OCI-M2 (cell line): ENCODE data around the gene TNNI3.

Experiments
- DNase-seq: peaks from one replicate; lab custom pipeline; 2025; ENCODE audit not compliant: unreplicated experiment; lab: John Stamatoyannopoulos, UW

The TNNI3 gene

GRCh38 chr19:55147545-55148251 is 9.8 kb downstream of the TNNI3 start:
- no peak for DNase-seq

- DNase-seq = no peak
Observed at GRCh38 chr19:55146705-55147273, 10.7 kb downstream of the TNNI3 start.

- DNase-seq = peak; percentile 56
Observed at GRCh38 chr19:55146078-55146704, 11.3 kb downstream of the TNNI3 start.

- no peak for DNase-seq
Observed at GRCh38 chr19:55145232-55145631, 12.3 kb downstream of the TNNI3 start.

- no peak for DNase-seq
Observed at GRCh38 chr19:55141696-55142095, 15.8 kb downstream of the TNNI3 start.

GRCh38 chr19:55137915-55138314 is 19.6 kb downstream of the TNNI3 start:
- DNase-seq = no peak

- no peak for DNase-seq
Observed at GRCh38 chr19:55136399-55137102, 21.0 kb downstream of the TNNI3 start.

- DNase-seq = no peak
Observed at GRCh38 chr19:55134736-55135135, 22.8 kb downstream of the TNNI3 start.

GRCh38 chr19:55133639-55134444 is 23.7 kb downstream of the TNNI3 start:
- DNase-seq = no peak

- no peak for DNase-seq
Observed at GRCh38 chr19:55132453-55133129, 24.9 kb downstream of the TNNI3 start.

GRCh38 chr19:55131421-55131820 is 26.1 kb downstream of the TNNI3 start:
- DNase-seq = no peak

GRCh38 chr19:55119053-55119452 is 38.5 kb downstream of the TNNI3 start:
- no peak for DNase-seq

GRCh38 chr19:55118401-55118991 is 39.0 kb downstream of the TNNI3 start:
- no peak for DNase-seq

GRCh38 chr19:55117663-55118391 is 39.7 kb downstream of the TNNI3 start:
- DNase-seq = peak; percentile 84

GRCh38 chr19:55116859-55117662 is 40.5 kb downstream of the TNNI3 start, which contains the start of gene PPP1R12C:
TSS of gene PPP1R12C (minus strand) at chr19:55117637. CDS start at chr19:55117543, 94 bp downstream.
- no peak for DNase-seq

- DNase-seq = no peak
Observed at GRCh38 chr19:55116232-55116858, 41.2 kb downstream of the TNNI3 start.

GRCh38 chr19:55115446-55116065 is 42.0 kb downstream of the TNNI3 start:
- DNase-seq = no peak
